HCT116 (cell line): ENCODE results near the gene ITPR2. TPM values are rescaled to one million over a fixed set of nuclear protein-coding genes. Genes with fewer than 3 reads are reported as not detected.

ENCODE experiments used
- ATAC-seq: fragments of 200-7000 bp; cut with Tn5 transposase; 2 replicates; pipeline ENCODE4 v1.9.1; 2020; ENCODE audit warnings: mild to moderate bottlenecking, moderate library complexity
- BruUV-seq: library from RNA; stranded (reverse); fragments of 400-500 nt; replicated peaks from 2 replicates; lab custom pipeline; 2021; lab: Mats Ljungman, UMichigan
- CTCF ChIA-PET: fragments of 300-600 bp; sonication (Branson Sonifier 250); formaldehyde crosslinking; loops from one replicate; lab custom pipeline; 2021; ENCODE audit warnings: antibody characterized with exemption; lab: Charles Lee
- POLR2A ChIA-PET: fragments of 300-600, 350-600 bp; sonication (Branson Sonifier 250); formaldehyde crosslinking; loops from one replicate; lab custom pipeline; 2021; ENCODE audit warnings: antibody characterized with exemption; lab: Charles Lee
- RAD21 ChIA-PET, 2 experiments: fragments of 300-600 bp; sonication (Branson Sonifier 250); formaldehyde crosslinking; loops; one replicate each; lab custom pipeline; 2023; ENCODE audit warnings: low total read pairs in 2 of 2; ENCODE audit not compliant: uncharacterized antibody in 2 of 2, unreplicated experiment in 2 of 2, low non-redundant PET in 1 of 2; lab: Charles Lee
- DNase-seq: peaks from one replicate; pipeline ENCODE4 v3.0.0-alpha.2; 2010; ENCODE audit warnings: low read depth, low spot score
- H2AFZ ChIP-seq: fragments of 200-600 bp; shearing (Covaris generic), sonication (generic); 2 replicates; pipeline ENCODE4 v1.6.1; 2017; ENCODE audit warnings: low read depth, mixed run types, mixed read lengths, antibody characterized with exemption, low read length; ENCODE audit not compliant: poor library complexity, severe bottlenecking
- H3K27ac ChIP-seq: 2 replicates; pipeline ENCODE4 v1.5.1; 2012; ENCODE audit warnings: low read depth, low read length
- H3K27me3 ChIP-seq: fragments of 200-600 bp; sonication (generic); 2 replicates; pipeline ENCODE4 v1.6.1; 2016; ENCODE audit warnings: mixed run types, low read length, mixed read lengths; ENCODE audit not compliant: insufficient read depth
- H3K36me3 ChIP-seq, 2 experiments: fragments of 200-500 bp in 1 of 2; fragments of 200-600 bp in 1 of 2; sonication (Bioruptor generic) in 1 of 2; sonication (generic) in 1 of 2; 2 replicates each; pipeline versions ENCODE4 v1.5.1 to v1.6.1; 2014 to 2016; ENCODE audit warnings: low read length in 2 of 2, inconsistent platforms in 1 of 2, mixed read lengths in 1 of 2, mixed run types in 1 of 2; ENCODE audit not compliant: insufficient read depth in 2 of 2, control insufficient read depth in 1 of 2
- H3K4me1 ChIP-seq, 2 experiments: fragments of 200-600 bp in 1 of 2; sonication (generic) in 1 of 2; 2 replicates each; pipeline versions ENCODE4 v1.5.1 to v1.6.1; 2012 to 2017; ENCODE audit warnings: low read length in 2 of 2, inconsistent platforms in 1 of 2, mild to moderate bottlenecking in 1 of 2, mixed read lengths in 1 of 2, mixed run types in 1 of 2, moderate library complexity in 1 of 2; ENCODE audit not compliant: insufficient read depth in 2 of 2, control insufficient read depth in 1 of 2
- H3K4me2 ChIP-seq: fragments of 200-600 bp; sonication (generic); 2 replicates; pipeline ENCODE4 v1.6.1; 2017; ENCODE audit warnings: mixed run types, low read length, mixed read lengths
- H3K4me3 ChIP-seq, 2 experiments: fragments of 200-600 bp in 1 of 2; sonication (generic) in 1 of 2; replicated peaks in 1 of 2; 2 replicates each; pipeline ENCODE4 v1.5.1; 2011 to 2016; ENCODE audit warnings: low read length in 2 of 2, control low read depth in 1 of 2, low read depth in 1 of 2, mild to moderate bottlenecking in 1 of 2, mixed read lengths in 1 of 2, mixed run types in 1 of 2
- H3K79me2 ChIP-seq: fragments of 200-600 bp; sonication (generic); 2 replicates; pipeline ENCODE4 v1.6.1; 2017; ENCODE audit warnings: mild to moderate bottlenecking, mixed run types, low read length, moderate library complexity, mixed read lengths; ENCODE audit not compliant: insufficient read depth
- H3K9ac ChIP-seq: fragments of 200-600 bp; sonication (generic); 2 replicates; pipeline ENCODE4 v1.6.1; 2016; ENCODE audit warnings: low read length, mixed read lengths
- H3K9me2 ChIP-seq: fragments of 200-600 bp; sonication (generic), shearing (Covaris generic); 2 replicates; pipeline ENCODE4 v1.6.1; 2017; ENCODE audit warnings: mixed run types, mild to moderate bottlenecking, moderate library complexity; ENCODE audit not compliant: insufficient read depth
- H3K9me3 ChIP-seq, 2 experiments: fragments of 200-500 bp in 1 of 2; fragments of 200-600 bp in 1 of 2; sonication (Bioruptor generic) in 1 of 2; sonication (generic) in 1 of 2; 2 replicates each; pipeline ENCODE4 v1.6.1; 2014 to 2017; ENCODE audit warnings: low read length in 2 of 2, mixed read lengths in 2 of 2, inconsistent platforms in 1 of 2, low read depth in 1 of 2, mild to moderate bottlenecking in 1 of 2, mixed run types in 1 of 2, moderate library complexity in 1 of 2; ENCODE audit not compliant: control insufficient read depth in 1 of 2, insufficient read depth in 1 of 2
- H4K20me1 ChIP-seq: fragments of 200-600 bp; sonication (generic), shearing (Covaris generic); 2 replicates; pipeline ENCODE4 v1.6.1; 2017; ENCODE audit warnings: mixed run types, mild to moderate bottlenecking, moderate library complexity; ENCODE audit not compliant: insufficient read depth
- CEBPB ChIP-seq: IDR thresholded peaks from 2 replicates; pipeline ENCODE4 v1.6.1; 2012; ENCODE audit warnings: low read depth
- EZH2 ChIP-seq: fragments of 200-600 bp; sonication (generic); IDR thresholded peaks from 2 replicates; pipeline ENCODE4 v1.6.1; 2017; ENCODE audit warnings: antibody characterized with exemption, mixed run types
- FOSL1 ChIP-seq: IDR thresholded peaks from 2 replicates; pipeline ENCODE4 v1.6.1; 2012; ENCODE audit warnings: low read depth
- MAX ChIP-seq: IDR thresholded peaks from 2 replicates; pipeline ENCODE4 v1.6.1; 2012
- REST ChIP-seq: IDR thresholded peaks from 2 replicates; pipeline ENCODE4 v1.6.1; 2012; ENCODE audit warnings: low read depth
- ZNF274 ChIP-seq: fragments of 200-500 bp; sonication (Bioruptor generic); IDR thresholded peaks from 2 replicates; pipeline ENCODE4 v1.6.1; 2014; ENCODE audit warnings: mild to moderate bottlenecking, low read depth, low read length, inconsistent platforms
- intact Hi-C: fragments of 100-400 bp; cut with micrococcal nuclease; formaldehyde crosslinking; loops from 2 replicates; pipeline ENCODE4 v1.10.0; 2022
- total RNA-seq: library from RNA; stranded (reverse); gene quantifications from one replicate; pipeline ENCODE4 v1.2.1, GENCODE V29; 2021; ENCODE audit not compliant: unreplicated experiment

ITPR2 gene
- total RNA-seq, 1 experiment from 2014 or later: 6.5 TPM

GRCh38 chr12:26727482-26728204 is 105.4 kb downstream of the ITPR2 start:
- Histone ChIP-seq H3K4me3 (no peak overlapping the region), H3K9ac (no peak overlapping the region), H3K27ac (no peak overlapping the region), H3K4me1 (peaks cover 0 to 5% of the 10 kb centered on the region in 2 experiments; a peak in 3 of 4 replicates), H4K20me1 (no peaks in the 10 kb centered on the region), H3K79me2 (no peaks in the 10 kb centered on the region), H3K9me2 (no peaks in the 10 kb centered on the region), H2AFZ (no peak overlapping the region), H3K9me3 (no peaks in the 10 kb centered on the region), H3K36me3 (no peaks in the 10 kb centered on the region), H3K4me2 (no peak overlapping the region), H3K27me3 (no peaks in the 10 kb centered on the region)
- no peak for ATAC-seq
- intact Hi-C loops: no loop called here
- ChIA-PET POLR2A (no interaction called here), CTCF (no interaction called here), RAD21 (no interaction called here)
- no peak for DNase-seq
- BruUV-seq: no TSS peak
- TF ChIP-seq CEBPB: no peak
- TF ChIP-seq ZNF274: no peak
- TF ChIP-seq EZH2: no peak
- no peak for TF ChIP-seq REST
- TF ChIP-seq MAX: no peak
- TF ChIP-seq FOSL1: no peak
